ENCODE measurements around the gene SORCS1. TPM values are rescaled to one million over a fixed set of nuclear protein-coding genes. Genes with fewer than 3 reads are reported as not detected.

The SORCS1 gene
- total RNA-seq, 2 donors from 2014 or later, result not detected

DNA sequence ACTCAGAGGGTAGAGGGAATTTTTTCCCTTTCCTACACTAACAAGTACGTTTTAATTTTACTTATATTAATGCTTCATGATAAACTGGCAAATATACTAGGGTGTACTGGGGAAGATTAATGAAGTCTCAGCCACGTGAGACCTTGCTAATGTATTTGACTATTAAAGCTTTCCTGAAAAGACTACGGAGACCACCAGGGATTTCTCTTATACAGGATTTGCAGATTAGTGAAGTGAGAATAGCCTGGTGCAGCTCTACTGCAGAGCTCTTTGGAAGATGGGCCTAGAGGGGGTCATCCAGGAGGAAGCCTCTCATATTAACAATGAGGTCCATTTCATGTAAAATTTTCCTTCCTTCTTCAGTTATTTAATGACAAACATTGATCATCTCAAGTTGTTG, 379.0 kb downstream of the SORCS1 start:
- ATAC-seq (no peak), DNase-seq (ENCODE audit: low spot score) (no peak)
- H3K36me3 Mint-ChIP-seq, result no peaks in the 10 kb centered on the region
- H3K27me3 Mint-ChIP-seq, result peaks cover 7% of the 10 kb centered on the region in 2 donors
- H3K4me3 Mint-ChIP-seq, result no peak overlapping the region
- H3K27ac Mint-ChIP-seq, result no peak overlapping the region
- H3K9me3 Mint-ChIP-seq, result peaks cover 4% of the 10 kb centered on the region
- peaks cover 12% of the 10 kb centered on the region in 2 donors for H3K4me1 Mint-ChIP-seq (ENCODE audit: low read depth in 2 of 2)

DNA sequence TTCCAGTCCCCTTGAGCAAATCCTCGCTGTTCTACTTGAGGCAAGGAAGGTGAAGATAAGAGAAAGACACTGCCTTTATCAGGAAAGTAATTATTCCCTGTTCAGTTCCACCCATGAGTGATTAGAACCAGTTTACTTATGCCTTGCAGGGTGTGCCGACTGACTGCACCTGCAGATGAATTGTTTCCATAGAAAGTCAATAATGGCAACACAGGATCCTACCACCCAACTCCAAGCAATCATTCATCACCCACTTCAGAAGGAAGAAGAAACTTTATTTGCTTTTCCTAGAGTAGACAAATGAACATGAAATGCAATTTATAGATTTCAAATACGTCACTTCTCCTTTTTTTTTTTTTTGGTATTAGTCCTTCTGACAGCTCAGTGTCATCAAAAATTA, 383.9 kb downstream of the SORCS1 start:
- Mint-ChIP-seq H3K27me3 (peaks cover 19 to 25% of the 10 kb centered on the region in 2 donors), H3K9me3 (no peaks in the 10 kb centered on the region), H3K27ac (no peak overlapping the region), H3K4me1 (ENCODE audit: low read depth in 2 of 2) (no peaks in the 10 kb centered on the region), H3K36me3 (no peaks in the 10 kb centered on the region), H3K4me3 (no peak overlapping the region)
- DNase-seq (ENCODE audit: low spot score) (no peak), ATAC-seq (no peak)

DNA sequence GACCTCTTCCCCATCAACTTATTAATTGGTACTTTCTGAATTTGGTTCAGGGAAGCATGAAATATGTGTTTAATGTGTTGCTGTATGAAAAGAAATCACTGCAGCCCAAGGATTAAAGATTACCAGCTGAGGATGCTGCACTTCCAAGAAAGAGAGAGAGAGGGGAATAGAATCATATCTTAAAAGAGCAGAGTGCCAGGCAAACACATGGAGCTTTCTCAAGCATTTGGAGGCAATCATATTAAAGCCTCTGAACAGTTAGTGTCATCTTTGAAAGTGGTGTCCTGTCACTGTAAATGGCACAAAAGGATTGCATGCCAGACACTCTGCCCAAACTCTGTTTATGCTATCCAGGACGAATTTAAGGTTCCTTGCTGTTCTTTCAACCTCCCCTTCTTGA, 386.7 kb downstream of the SORCS1 start:
- no peak for ATAC-seq
- H3K27me3 Mint-ChIP-seq, result peaks cover 16 to 27% of the 10 kb centered on the region in 2 donors
- DNase-seq (ENCODE audit: low spot score), result no peak

DNA sequence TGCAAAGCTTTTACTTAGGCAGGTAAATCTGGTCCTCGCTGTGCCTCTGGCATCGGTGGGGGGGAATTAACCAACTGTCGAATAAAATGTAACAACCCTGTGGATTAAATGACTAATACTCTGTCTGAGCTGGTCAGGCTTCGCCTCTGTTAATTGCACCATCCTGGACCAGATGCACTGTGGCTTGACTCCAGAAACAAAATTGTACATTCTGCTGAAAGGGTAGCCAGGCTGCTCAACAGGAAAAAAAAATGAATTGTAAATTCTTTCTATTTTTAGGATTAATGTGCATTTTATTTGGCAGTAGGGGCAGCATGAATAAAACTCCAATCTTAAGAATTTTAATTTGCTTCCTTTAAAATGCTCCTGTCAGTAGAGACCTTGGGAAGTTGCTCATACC, 389.4 kb downstream of the SORCS1 start:
- Mint-ChIP-seq H3K36me3 (no peaks in the 10 kb centered on the region), H3K4me3 (no peak overlapping the region), H3K27ac (no peak overlapping the region), H3K9me3 (no peaks in the 10 kb centered on the region), H3K27me3 (peaks cover 17 to 34% of the 10 kb centered on the region in 2 donors), H3K4me1 (ENCODE audit: low read depth in 2 of 2) (no peaks in the 10 kb centered on the region)
- ATAC-seq, result no peak
- no peak for DNase-seq (ENCODE audit: low spot score)

More for the DNA sequence above, 386.7 kb downstream of the SORCS1 start:
- H3K27ac Mint-ChIP-seq, result no peak overlapping the region
- H3K4me1 Mint-ChIP-seq (ENCODE audit: low read depth in 2 of 2), result no peaks in the 10 kb centered on the region
- no peaks in the 10 kb centered on the region for H3K9me3 Mint-ChIP-seq
- H3K4me3 Mint-ChIP-seq, result no peak overlapping the region
- no peaks in the 10 kb centered on the region for H3K36me3 Mint-ChIP-seq

DNA sequence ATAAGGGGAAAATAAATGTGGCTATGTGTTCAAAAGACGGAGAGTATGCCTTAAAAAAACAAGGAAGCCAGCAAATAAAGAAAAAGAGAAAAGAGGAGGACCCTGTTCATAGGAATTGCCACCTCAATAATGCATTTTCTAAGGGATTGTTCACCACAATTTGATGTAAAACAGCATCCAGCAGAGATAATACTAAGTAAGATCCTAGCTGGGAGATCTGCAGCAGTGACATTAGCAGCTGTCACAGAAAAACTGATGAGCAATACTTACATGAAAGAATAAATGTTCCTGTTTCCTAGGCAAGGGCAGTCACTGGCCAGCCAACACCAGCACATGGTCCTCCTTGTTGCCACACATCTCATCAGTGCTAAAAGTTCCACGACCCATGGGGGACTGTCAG, 391.5 kb downstream of the SORCS1 start:
- H3K9me3 Mint-ChIP-seq, result no peaks in the 10 kb centered on the region
- H3K27me3 Mint-ChIP-seq, result peaks cover 13 to 24% of the 10 kb centered on the region in 2 donors
- ATAC-seq, result no peak
- H3K27ac Mint-ChIP-seq, result no peak overlapping the region
- H3K4me3 Mint-ChIP-seq, result no peak overlapping the region
- H3K36me3 Mint-ChIP-seq, result no peaks in the 10 kb centered on the region
- no peaks in the 10 kb centered on the region for H3K4me1 Mint-ChIP-seq (ENCODE audit: low read depth in 2 of 2)
- no peak for DNase-seq (ENCODE audit: low spot score)

DNA sequence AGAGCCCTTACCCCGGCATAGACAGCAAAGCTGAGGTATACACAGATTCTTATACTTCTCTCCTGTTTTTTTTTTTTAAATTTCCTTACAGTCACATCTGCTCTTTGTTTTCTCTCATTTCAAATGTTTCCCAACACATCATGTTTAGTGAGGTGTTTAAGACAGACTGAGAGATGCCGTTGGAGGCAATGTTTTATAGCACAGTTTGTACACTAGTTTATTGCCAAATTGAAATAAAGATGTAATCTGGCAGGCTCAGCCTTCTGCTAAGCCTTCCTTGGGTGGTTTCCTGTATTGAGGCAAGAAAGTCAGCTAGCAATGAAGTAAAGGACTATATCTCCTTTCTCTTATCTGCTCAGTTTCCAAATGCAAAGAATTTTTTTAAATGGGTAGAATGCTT, 393.4 kb downstream of the SORCS1 start:
- DNase-seq (ENCODE audit: low spot score), result no peak
- H3K36me3 Mint-ChIP-seq, result no peaks in the 10 kb centered on the region
- peaks cover 9 to 18% of the 10 kb centered on the region in 2 donors for H3K27me3 Mint-ChIP-seq
- ATAC-seq, result no peak
- no peak overlapping the region for H3K27ac Mint-ChIP-seq
- no peak overlapping the region for H3K4me3 Mint-ChIP-seq
- no peaks in the 10 kb centered on the region for H3K9me3 Mint-ChIP-seq
- H3K4me1 Mint-ChIP-seq (ENCODE audit: low read depth in 2 of 2), result no peaks in the 10 kb centered on the region

DNA sequence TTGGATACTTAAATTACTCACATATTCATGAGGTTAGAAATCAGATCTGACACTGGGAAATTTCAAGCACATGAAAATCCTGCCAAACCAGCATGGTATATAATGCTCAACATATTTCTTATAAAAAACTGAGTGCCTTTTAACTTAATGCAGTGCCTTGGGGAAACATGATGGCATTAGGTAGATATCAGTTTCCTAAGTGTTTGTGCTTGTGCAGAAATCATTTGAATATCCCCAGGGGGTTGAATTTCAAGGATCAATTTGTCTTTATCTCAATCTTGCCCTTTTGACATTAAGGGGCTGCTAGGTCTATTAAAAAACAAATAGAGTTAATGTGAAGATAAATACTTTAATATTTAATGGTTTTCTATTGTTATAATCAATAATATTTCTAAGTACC, 396.3 kb downstream of the SORCS1 start:
- no peaks in the 10 kb centered on the region for H3K9me3 Mint-ChIP-seq
- no peaks in the 10 kb centered on the region for H3K4me1 Mint-ChIP-seq (ENCODE audit: low read depth in 2 of 2)
- DNase-seq (ENCODE audit: low spot score) (no peak), ATAC-seq (no peak)
- peaks cover 15 to 16% of the 10 kb centered on the region in 2 donors for H3K27me3 Mint-ChIP-seq
- H3K36me3 Mint-ChIP-seq, result no peaks in the 10 kb centered on the region
- H3K4me3 Mint-ChIP-seq, result no peak overlapping the region
- H3K27ac Mint-ChIP-seq, result no peak overlapping the region

DNA sequence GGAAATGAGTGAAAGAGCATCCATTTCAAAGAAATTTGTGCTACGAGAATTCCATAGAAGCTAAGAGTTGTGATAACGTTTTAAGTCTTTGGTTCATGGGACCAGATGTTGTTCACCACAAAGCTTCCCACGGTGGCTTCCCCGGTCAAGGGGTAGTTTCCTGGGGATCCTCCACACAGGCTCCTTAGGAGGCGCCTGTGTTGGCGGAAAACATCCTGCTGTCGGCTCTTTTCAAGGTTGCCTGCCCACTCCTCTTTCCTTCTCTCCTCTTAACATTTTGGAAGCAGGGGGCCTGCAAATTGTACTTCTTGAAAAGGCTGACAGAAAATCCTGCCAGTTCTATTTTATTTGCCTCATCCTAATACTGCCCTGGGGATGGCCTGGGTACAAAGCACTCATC, 398.6 kb downstream of the SORCS1 start:
- DNase-seq (ENCODE audit: low spot score) (no peak), ATAC-seq (no peak)
- Mint-ChIP-seq H3K9me3 (no peaks in the 10 kb centered on the region), H3K27ac (no peak overlapping the region), H3K4me1 (ENCODE audit: low read depth in 2 of 2) (no peaks in the 10 kb centered on the region), H3K4me3 (no peak overlapping the region), H3K36me3 (no peaks in the 10 kb centered on the region), H3K27me3 (peaks cover 6 to 10% of the 10 kb centered on the region in 2 donors)

DNA sequence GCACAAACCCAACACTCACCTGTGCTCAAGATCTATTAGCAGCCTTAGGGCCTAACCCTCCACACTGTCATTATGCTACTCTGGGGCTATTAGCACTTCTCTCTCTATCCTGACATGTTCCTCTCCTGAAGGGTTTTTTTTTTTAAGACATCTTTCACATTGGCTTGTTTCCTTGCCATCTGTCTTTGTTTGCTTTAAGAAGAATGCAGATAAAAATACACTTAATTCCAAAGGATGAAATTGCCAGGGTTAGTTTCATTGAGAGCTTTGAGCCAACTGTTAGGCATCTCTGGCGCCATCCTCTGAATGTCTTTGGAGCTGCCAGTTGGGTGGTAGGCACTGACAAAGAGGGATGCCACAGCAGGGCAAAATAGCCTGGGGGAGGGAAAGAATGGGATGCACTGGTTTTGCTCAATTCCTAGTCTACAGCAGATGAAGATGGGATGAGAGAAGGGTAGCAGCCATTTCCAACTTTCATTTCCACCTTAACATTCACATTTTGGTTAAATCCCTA, 399.2 kb downstream of the SORCS1 start:
- peaks cover 6 to 10% of the 10 kb centered on the region in 2 donors for H3K27me3 Mint-ChIP-seq
- no peaks in the 10 kb centered on the region for H3K9me3 Mint-ChIP-seq
- no peak for DNase-seq (ENCODE audit: low spot score)
- no peak overlapping the region for H3K27ac Mint-ChIP-seq
- no peak overlapping the region for H3K4me3 Mint-ChIP-seq
- no peaks in the 10 kb centered on the region for H3K36me3 Mint-ChIP-seq
- no peak for ATAC-seq
- H3K4me1 Mint-ChIP-seq (ENCODE audit: low read depth in 2 of 2), result no peaks in the 10 kb centered on the region

DNA sequence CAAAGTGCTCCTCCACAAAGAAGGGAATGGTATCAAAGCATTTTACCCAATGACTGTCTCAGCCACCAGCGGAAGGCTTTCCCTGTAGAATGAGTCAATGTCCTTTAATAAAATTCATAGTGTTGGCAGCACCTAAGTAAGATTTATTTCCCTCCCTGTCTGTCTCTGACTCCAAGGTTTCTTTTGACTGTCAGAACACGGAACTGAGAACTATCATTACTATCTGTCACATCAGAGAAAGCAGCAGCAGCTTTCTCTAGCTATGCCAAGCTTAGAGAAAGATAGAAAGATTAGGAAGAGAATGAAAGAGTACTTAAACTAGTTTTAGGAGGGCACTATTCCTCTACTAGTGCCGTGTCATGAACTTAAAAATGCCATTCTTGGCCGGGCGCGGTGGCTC, 400.1 kb downstream of the SORCS1 start:
- no peaks in the 10 kb centered on the region for H3K9me3 Mint-ChIP-seq
- no peak overlapping the region for H3K27ac Mint-ChIP-seq
- DNase-seq (ENCODE audit: low spot score) (no peak), ATAC-seq (no peak)
- peaks cover 6 to 10% of the 10 kb centered on the region in 2 donors for H3K27me3 Mint-ChIP-seq
- no peak overlapping the region for H3K4me3 Mint-ChIP-seq
- no peaks in the 10 kb centered on the region for H3K4me1 Mint-ChIP-seq (ENCODE audit: low read depth in 2 of 2)
- no peaks in the 10 kb centered on the region for H3K36me3 Mint-ChIP-seq

DNA sequence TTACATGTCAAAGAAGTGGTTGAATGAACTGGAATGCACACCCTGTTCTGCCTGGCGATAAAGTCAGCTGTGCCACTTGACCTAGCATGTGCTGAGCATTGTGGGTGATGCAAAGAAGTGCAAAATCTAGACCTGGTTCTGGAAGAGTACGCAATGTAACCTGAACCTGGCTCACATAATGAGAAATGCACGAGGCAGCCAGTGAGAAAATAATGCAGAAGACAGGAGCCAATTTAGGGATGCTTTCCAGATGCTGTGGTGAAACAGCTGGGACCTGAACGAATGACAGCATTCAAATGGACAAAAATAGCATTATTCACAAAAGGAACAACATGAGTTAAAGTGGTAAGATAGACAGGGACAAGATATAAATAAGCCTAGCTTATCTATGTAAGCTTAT, 402.6 kb downstream of the SORCS1 start:
- Mint-ChIP-seq H3K36me3 (no peaks in the 10 kb centered on the region), H3K9me3 (no peaks in the 10 kb centered on the region), H3K4me1 (ENCODE audit: low read depth in 2 of 2) (no peaks in the 10 kb centered on the region), H3K27me3 (peaks cover 10 to 15% of the 10 kb centered on the region in 2 donors), H3K4me3 (no peak overlapping the region), H3K27ac (no peak overlapping the region)
- ATAC-seq (no peak), DNase-seq (ENCODE audit: low spot score) (no peak)

DNA sequence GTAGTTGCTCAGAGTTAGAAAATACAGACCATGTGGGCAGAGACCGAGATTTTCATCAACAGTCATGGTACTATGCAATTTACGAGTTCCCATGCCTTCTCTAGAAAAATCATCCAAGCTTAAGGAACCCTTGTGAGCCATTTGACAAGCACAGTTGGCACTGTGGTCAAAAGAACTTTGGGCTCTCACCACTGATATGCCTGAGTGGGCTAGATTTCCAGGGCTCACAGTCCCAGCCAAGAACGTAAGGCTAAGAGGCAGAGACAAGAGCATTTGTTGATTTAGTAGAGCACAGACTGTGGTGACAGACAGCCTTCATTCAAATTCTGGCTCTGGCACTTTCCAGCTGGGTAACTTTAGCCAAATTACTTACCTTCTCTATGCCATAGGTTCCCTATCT, 407.0 kb downstream of the SORCS1 start:
- Mint-ChIP-seq H3K9me3 (no peaks in the 10 kb centered on the region), H3K27ac (no peak overlapping the region), H3K36me3 (no peaks in the 10 kb centered on the region), H3K4me3 (no peak overlapping the region), H3K4me1 (ENCODE audit: low read depth in 2 of 2) (no peaks in the 10 kb centered on the region), H3K27me3 (peaks cover 7 to 9% of the 10 kb centered on the region in 2 donors)
- DNase-seq (ENCODE audit: low spot score), result no peak
- ATAC-seq, result no peak

DNA sequence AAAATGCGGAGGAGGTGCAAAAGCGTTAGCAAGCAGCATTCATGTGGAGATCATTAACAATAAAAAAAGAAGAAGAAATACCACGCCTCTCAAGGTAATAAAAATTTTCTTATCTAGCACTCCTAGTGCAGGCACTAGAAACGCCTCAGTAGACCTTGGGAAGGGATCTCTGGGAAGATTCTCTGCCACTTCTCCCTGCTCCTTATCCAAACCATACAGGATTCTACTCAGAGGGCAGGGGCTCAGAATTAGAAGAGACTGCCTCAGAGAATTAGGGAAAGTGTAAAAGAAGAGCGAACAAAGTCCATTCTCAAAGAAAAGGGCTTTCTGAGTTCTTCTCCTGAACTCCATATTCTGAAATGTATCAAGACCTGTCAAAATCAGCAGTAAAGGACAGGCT, 413.4 kb downstream of the SORCS1 start:
- DNase-seq (ENCODE audit: low spot score) (no peak), ATAC-seq (no peak)
- no peaks in the 10 kb centered on the region for H3K9me3 Mint-ChIP-seq
- no peaks in the 10 kb centered on the region for H3K36me3 Mint-ChIP-seq
- peaks cover 9 to 19% of the 10 kb centered on the region in 2 donors for H3K27me3 Mint-ChIP-seq
- H3K27ac Mint-ChIP-seq, result no peak overlapping the region
- H3K4me1 Mint-ChIP-seq (ENCODE audit: low read depth in 2 of 2), result no peaks in the 10 kb centered on the region
- H3K4me3 Mint-ChIP-seq, result no peak overlapping the region

DNA sequence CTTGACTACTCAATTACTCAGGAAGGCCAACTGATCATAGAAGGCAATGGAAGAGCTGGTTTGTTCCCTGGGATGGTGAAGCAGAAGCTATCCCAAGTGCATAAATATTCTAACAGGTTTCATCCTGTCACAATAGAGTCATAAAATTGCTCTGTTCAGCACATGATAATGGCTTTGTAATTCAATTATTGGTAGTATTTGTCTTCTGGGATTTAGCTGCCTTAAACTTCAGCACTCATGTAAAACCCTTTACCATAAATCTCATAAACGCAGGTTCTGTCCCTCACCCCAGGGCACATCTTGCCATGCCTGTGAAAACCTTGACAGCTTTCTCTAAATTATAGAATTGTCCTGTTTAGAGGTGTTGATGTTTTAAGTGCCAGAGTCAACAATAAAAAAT, 417.6 kb downstream of the SORCS1 start:
- DNase-seq (ENCODE audit: low spot score), result no peak
- H3K27me3 Mint-ChIP-seq, result peaks cover 9 to 14% of the 10 kb centered on the region in 2 donors
- H3K4me1 Mint-ChIP-seq (ENCODE audit: low read depth in 2 of 2), result no peaks in the 10 kb centered on the region
- no peak overlapping the region for H3K27ac Mint-ChIP-seq
- no peak for ATAC-seq
- no peaks in the 10 kb centered on the region for H3K36me3 Mint-ChIP-seq
- H3K4me3 Mint-ChIP-seq, result no peak overlapping the region
- H3K9me3 Mint-ChIP-seq, result no peaks in the 10 kb centered on the region

DNA sequence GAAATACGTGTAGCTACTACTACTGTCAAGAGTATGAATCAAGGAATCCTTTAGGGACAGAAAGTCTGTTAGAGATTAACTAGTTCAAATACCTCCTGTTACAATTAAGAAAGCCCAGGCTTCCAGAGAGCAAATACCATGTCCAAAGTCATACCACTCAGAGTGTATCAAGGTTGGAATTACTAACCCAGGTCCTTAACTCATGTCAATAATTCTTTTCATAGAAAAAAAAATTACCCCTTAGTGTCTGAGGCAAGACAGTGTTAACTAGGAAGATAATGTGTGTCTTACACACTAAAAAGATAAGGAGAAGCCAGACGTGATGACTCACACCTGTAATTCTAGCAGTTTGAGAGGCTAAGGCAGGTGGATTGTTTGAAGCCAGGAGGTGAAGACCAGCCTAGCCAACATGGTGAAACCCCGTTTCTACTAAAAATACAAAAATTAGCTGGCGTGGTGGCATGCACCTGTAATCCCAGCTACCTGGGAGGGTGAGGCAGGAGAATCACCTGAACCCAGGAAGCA, 423.4 kb downstream of the SORCS1 start:
- Mint-ChIP-seq H3K9me3 (no peaks in the 10 kb centered on the region), H3K4me1 (ENCODE audit: low read depth in 2 of 2) (no peaks in the 10 kb centered on the region), H3K36me3 (no peaks in the 10 kb centered on the region), H3K27me3 (peaks cover 0 to 4% of the 10 kb centered on the region in 2 donors), H3K27ac (no peak overlapping the region), H3K4me3 (no peak overlapping the region)
- DNase-seq (ENCODE audit: low spot score) (no peak), ATAC-seq (no peak)

Data from natural killer cell treated with Interleukin-12 subunit alpha and Interleukin-12 subunit beta and Interleukin-15 and Interleukin-18, amount 100 ng/mL, for 72 hours (primary cell).